ENCODE data around the gene SLC35F3. TPM values are rescaled to one million over a fixed set of nuclear protein-coding genes. Genes with fewer than 3 reads are reported as not detected.
A peak's percentile ranks its signal among the peaks of the same experiment; 100 is the strongest.
"Not testable (repeated sequence)": the region's sequence is repeated elsewhere in the genome, so short reads cannot be mapped to it uniquely, and the experiment has no call there.

The SLC35F3 gene
- polyA plus RNA-seq, 3 donors = 0.42 to 0.75 (median 0.69) TPM

GRCh38 chr1:234093741-234094140 is 189.3 kb downstream of the SLC35F3 start:
- no peak for DNase-seq (ENCODE audit: low read depth in 3 of 3, low spot score in 2 of 3)

GRCh38 chr1:234094172-234094571 is 189.7 kb downstream of the SLC35F3 start:
- no peak for DNase-seq (ENCODE audit: low read depth in 3 of 3, low spot score in 2 of 3)

DNA sequence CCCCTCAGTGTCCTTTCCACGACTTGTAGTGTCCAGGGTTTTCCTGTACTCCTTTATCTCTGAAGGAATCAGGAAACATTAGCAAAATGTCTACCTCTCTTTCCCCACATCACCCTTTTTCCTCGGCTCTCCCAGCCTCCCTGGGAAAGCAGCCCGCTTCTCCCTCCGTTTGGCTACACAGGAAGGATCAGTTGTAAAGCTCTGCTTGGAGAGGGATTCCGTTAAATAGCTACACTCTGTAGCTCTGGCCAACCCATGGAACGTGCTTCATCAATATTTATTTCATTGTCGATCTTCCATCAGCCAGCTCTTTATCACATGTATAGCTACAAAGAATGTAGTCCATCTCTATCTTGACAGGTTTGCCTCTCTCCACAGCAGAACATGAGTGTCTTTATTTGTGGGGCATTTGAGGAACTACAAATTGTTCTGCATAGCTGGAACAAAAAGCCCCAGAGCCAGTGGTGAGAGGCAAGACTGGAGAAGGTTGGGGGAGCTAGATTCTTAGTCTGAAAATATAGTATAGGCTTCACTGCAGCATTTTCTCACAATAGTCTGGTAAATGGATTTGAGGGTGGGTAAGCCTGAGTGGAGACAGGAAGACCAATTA is 191.8 kb downstream of the SLC35F3 start:
- no peak for DNase-seq (ENCODE audit: low read depth in 3 of 3, low spot score in 2 of 3)

- DNase-seq (ENCODE audit: low read depth in 3 of 3, low spot score in 2 of 3) = no peak
Measured at GRCh38 chr1:234102583-234102982, 198.1 kb downstream of the SLC35F3 start.

- no peak for DNase-seq (ENCODE audit: low read depth in 3 of 3, low spot score in 2 of 3)
Measured at GRCh38 chr1:234103198-234103597, 198.7 kb downstream of the SLC35F3 start.

DNA sequence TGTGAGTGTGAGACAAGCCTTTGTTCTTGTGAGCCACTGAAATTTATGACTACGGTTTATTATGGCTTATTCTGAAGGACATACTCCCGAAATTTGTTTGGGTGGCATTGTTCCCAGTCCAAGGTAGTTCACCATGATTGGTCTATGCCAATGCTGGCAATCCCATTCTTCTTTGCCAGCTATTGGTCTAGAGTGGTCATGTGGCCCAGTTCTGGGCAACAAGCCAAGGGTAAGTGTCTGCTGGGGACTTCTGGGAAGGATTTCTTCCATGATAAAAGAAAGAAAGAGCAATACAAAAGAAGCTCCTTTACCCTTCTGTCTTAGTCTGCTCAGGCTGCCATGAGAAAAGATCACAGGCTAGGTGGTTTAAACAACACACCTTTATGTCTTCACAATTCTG is 201.6 kb downstream of the SLC35F3 start:
- no peak for DNase-seq (ENCODE audit: low read depth in 3 of 3, low spot score in 2 of 3)

DNA sequence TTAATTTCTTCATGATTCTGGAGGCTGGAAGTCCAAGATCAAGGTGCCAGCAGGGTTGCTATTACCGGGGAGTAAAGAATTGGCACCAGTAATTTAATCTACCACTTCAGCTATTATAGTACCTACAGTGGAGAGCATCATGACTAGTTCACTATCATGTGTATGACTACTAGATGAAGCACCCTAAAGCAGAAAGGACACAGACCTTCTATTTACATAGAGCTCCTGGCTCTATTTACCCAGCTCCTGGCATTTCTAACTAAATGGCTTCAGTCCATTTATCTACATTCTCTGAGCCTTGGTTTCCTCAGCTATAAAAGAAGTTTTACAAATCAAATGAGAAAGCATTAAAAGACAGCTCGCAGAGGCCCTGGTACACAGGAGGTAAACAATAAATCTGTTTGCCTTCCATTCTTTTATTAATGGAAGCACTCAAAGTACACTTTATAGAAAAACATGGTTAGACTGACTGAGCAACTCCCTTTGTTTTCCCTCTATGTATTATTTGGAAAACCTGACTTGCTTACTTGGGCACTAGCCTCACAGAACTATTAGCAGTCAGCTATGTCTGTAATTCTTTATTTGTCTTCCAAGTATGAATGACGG is 203.0 kb downstream of the SLC35F3 start:
- no peak for DNase-seq (ENCODE audit: low read depth in 3 of 3, low spot score in 2 of 3)

DNA sequence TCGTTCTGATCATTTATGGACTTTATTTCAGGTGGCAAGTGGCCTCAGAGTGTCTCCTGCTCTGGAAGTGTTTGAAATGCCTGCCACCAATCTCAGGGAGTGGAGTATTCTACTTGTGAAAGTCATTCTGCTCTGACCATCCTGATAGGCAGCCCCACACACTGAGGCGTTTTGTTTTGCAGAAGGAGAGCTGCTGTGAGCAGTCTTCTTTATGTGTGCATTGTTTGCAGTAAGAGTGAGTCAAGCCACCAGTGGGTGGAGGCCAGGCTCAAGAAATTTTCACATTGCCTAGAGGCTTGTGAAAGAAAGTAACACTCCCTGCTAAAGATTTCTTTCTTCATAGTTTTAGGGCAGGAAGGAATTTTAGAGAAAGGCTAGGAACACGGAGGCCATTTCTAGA is 204.4 kb downstream of the SLC35F3 start:
- no peak for DNase-seq (ENCODE audit: low read depth in 3 of 3, low spot score in 2 of 3)

GRCh38 chr1:234109840-234110239 is 205.4 kb downstream of the SLC35F3 start:
- no peak for DNase-seq (ENCODE audit: low read depth in 3 of 3, low spot score in 2 of 3)

DNA sequence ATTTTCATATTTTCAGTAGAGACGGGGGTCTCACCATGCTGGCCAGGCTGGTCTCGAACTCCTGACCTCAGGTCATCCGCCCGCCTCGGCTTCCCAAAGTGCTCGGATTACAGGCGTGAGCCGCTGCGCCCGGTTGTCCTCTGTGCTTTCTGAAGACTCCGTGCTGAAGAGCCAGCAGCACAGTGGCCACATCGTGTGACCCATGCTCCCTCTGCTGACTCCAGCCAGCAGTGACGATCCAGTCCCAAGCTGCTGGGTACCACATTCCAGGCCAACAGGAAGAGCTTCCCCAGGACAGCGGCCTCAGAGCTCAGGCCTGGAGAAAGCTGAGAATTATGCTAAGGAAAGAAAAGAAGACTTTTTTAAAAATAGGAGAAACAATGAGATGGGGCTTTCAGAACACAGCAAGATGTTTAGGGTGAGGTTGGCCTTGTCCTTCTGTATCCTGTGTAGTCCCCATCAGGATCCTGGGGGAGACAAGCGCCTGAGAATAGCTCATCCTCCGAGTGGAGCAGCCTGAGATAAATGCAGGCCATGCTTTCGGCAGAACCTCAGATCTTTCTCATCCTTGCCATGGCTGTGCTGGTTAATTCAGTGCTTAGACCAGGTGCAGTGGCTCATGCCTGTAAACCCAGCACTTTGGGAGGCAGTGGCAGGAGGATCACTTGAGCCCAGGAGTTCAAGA is 207.1 kb downstream of the SLC35F3 start:
- DNase-seq (ENCODE audit: low read depth in 3 of 3, low spot score in 2 of 3) = peak in 1 of 3 donors; percentile 57

GRCh38 chr1:234114648-234115307 is 210.3 kb downstream of the SLC35F3 start:
- DNase-seq (ENCODE audit: low read depth in 3 of 3, low spot score in 2 of 3) = no peak

DNA sequence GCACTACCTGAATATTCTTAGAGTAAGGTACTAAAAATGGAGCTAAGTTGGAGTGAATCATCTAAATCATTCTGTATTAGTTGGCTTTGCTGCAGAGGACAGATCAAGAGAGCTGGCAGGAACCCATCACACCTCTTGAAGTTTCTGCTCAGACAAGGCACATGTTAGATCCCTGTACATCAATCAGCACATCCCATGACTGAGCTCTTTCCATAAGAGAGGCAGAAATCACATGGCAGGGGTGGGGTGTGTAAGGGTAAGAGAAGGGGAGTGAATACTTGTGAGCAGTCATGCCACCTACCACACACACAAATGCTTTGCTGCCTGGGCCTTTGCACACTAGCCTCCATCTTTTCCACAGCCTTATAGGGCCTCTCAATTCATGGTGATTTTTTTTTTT is 214.4 kb downstream of the SLC35F3 start:
- DNase-seq (ENCODE audit: low read depth in 3 of 3, low spot score in 2 of 3) = no peak

DNA sequence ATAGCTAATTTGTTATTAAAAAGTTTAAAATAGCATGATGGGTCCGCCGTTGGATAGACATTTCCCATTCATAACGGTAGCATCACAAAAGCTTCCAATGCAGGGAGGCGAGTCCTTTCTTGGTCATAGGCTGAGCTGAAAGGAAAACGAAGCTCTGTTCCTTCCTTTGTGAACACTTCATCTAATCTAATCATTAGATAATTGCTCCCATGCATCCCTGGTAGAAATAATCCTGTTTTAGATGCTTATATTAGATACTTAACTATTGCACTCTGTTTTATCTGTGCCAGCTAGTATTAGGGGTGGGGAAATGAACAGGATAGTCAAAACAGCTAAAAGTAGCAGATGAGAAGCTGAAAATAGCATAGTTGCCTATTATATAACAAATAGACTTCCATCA is 215.0 kb downstream of the SLC35F3 start:
- no peak for DNase-seq (ENCODE audit: low read depth in 3 of 3, low spot score in 2 of 3)

- DNase-seq (ENCODE audit: low read depth in 3 of 3, low spot score in 2 of 3) = no peak
Measured at GRCh38 chr1:234120327-234120944, 216.0 kb downstream of the SLC35F3 start.

DNA sequence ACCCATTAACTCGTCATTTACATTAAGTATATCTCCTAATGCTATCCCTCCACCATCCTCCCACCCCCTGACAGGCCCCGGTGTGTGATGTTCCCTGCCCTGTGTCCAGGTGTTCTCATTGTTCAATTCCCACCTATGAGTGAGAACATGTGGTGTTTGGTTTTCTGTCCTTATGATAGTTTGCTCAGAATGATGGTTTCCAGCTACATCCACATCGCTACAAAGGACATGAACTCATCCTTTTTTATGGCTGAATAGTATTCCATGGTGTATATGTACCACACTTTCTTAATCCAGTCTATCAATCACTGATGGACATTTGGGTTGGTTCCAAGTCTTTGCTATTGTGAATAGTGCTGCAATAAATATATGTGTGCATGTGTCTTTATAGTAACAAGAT is 217.2 kb downstream of the SLC35F3 start:
- not testable (repeated sequence) for DNase-seq (ENCODE audit: low read depth in 3 of 3, low spot score in 2 of 3)

- DNase-seq (ENCODE audit: low read depth in 3 of 3, low spot score in 2 of 3) = not testable (repeated sequence)
Measured at GRCh38 chr1:234122571-234122970, 218.1 kb downstream of the SLC35F3 start.

- DNase-seq (ENCODE audit: low read depth in 3 of 3, low spot score in 2 of 3) = no peak
Measured at GRCh38 chr1:234123867-234124266, 219.4 kb downstream of the SLC35F3 start.

DNA sequence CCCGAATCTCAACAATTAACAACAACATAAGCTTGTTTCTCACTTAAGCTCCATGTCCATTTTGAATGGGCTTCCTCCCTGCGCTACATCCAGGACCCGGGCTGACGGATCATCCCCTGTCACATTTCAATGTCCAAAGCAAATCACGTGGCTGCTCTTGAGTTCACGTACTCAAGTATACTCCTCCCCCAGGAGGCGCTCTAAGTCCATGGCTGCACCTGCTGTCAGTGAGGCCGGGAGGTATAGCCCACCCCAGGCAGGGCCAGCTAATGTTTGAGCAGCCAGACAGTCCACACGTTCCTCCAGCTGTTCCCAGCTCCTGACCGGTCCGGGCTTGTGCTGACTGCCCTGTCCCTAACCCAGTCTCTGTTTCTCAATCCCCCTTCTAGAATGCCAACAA is 220.8 kb downstream of the SLC35F3 start:
- no peak for DNase-seq (ENCODE audit: low read depth in 3 of 3, low spot score in 2 of 3)

DNA sequence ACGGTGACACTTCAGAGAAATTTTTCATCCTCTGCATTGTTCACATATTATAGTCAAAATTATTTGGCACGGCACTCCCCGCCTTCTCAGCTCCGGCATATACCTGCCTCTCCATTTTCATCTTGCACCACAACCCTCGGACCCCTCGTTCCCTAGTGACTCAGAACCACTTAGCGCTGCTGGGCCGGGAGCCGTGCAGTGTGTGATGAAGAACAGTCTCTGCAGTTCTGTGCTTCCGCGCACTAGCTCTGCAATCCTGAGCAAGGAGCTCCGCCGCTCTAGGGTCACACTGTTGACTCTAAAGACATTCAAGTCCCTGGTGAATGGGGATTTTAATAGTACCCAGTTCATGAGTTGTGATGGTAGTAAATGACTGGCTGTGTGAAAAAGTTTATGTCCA is 221.2 kb downstream of the SLC35F3 start:
- no peak for DNase-seq (ENCODE audit: low read depth in 3 of 3, low spot score in 2 of 3)

GRCh38 chr1:234127026-234127671 is 222.7 kb downstream of the SLC35F3 start:
- no peak for DNase-seq (ENCODE audit: low read depth in 3 of 3, low spot score in 2 of 3)

DNA sequence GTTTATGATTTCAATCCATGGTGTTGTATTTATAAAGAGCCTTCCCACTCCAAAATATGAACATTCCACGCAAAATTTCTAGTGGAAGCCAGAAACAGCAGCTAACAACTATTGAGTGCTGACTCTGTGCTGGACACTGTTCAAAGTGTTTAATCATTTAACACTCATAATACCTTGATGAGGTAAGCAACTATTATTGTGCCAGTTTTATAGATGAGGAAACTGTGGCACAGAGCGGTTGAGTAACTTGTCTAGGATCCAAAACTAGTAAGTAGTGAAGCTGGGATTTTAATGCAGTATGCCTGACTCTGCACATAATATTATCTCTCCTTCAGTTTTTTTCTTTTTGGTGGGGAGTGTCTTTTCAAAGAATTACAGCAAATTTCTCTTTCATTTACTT is 228.3 kb downstream of the SLC35F3 start:
- DNase-seq (ENCODE audit: low read depth in 3 of 3, low spot score in 2 of 3) = no peak

Data from right renal cortex interstitium (tissue), 3 donors.